CD14-positive monocyte (primary cell): Measurements from ENCODE around the gene ABCB4. TPM values are rescaled to one million over a fixed set of nuclear protein-coding genes. Genes with fewer than 3 reads are reported as not detected.

ENCODE experiments used
- DNase-seq, 3 donors: peaks; one replicate each; pipeline ENCODE4 v3.0.0-alpha.2; 2011 to 2022
- H2AFZ ChIP-seq: 2 replicates; pipeline ENCODE4 v1.6.0; 2012; ENCODE audit warnings: mild to moderate bottlenecking, low read depth, low read length, inconsistent platforms; ENCODE audit not compliant: insufficient read depth, poor library complexity, severe bottlenecking
- H3K27ac ChIP-seq, 2 donors: 1 replicate in 1 of 2; 2 replicates in 1 of 2; pipeline ENCODE4 v1.5.1; 2012 to 2013; ENCODE audit warnings: low read length in 2 of 2, control low read depth in 1 of 2, inconsistent platforms in 1 of 2, low read depth in 1 of 2, mild to moderate bottlenecking in 1 of 2
- H3K27me3 ChIP-seq, 2 donors: one replicate each; pipeline versions ENCODE4 v1.6.0 to v1.6.1; 2011 to 2013; ENCODE audit warnings: low read length in 2 of 2; ENCODE audit not compliant: control insufficient read depth in 2 of 2, insufficient read depth in 2 of 2
- H3K36me3 ChIP-seq, 2 donors: replicated peaks in 1 of 2; 1 replicate in 1 of 2; 2 replicates in 1 of 2; pipeline versions ENCODE4 v1.5.1 to v1.6.1; 2012 to 2013; ENCODE audit warnings: low read length in 2 of 2, control low read depth in 1 of 2, inconsistent platforms in 1 of 2, mild to moderate bottlenecking in 1 of 2; ENCODE audit not compliant: insufficient read depth in 2 of 2, control insufficient read depth in 1 of 2
- H3K4me1 ChIP-seq, 2 donors: 1 replicate in 1 of 2; 2 replicates in 1 of 2; pipeline versions ENCODE4 v1.5.1 to v1.6.1; 2012 to 2013; ENCODE audit warnings: low read length in 2 of 2, control low read depth in 1 of 2, inconsistent platforms in 1 of 2, mild to moderate bottlenecking in 1 of 2, moderate library complexity in 1 of 2; ENCODE audit not compliant: insufficient read depth in 2 of 2, control insufficient read depth in 1 of 2
- H3K4me2 ChIP-seq: replicated peaks from 2 replicates; pipeline ENCODE3; 2012; ENCODE audit warnings: low read length, moderate library complexity, mild to moderate bottlenecking; ENCODE audit not compliant: poor library complexity, severe bottlenecking; ENCODE audit errors: extremely low read depth
- H3K4me3 ChIP-seq, 3 experiments: fragments of 200-600 bp in 1 of 3; sonication (generic) in 1 of 3; replicated peaks in 1 of 3; 1 replicate in 2 of 3; 2 replicates in 1 of 3; pipeline ENCODE4 v1.5.1; 2011 to 2013; ENCODE audit warnings: low read length in 3 of 3, mild to moderate bottlenecking in 3 of 3, control low read depth in 2 of 3, low read depth in 2 of 3, inconsistent platforms in 1 of 3, moderate library complexity in 1 of 3
- H3K79me2 ChIP-seq: 2 replicates; pipeline ENCODE4 v1.6.0; 2012; ENCODE audit warnings: mild to moderate bottlenecking, control low read depth, inconsistent platforms, low read length, moderate library complexity; ENCODE audit not compliant: insufficient read depth
- H3K9ac ChIP-seq: 2 replicates; pipeline ENCODE4 v1.6.0; 2017; ENCODE audit warnings: low read length, mild to moderate bottlenecking; ENCODE audit not compliant: insufficient read depth, poor library complexity, severe bottlenecking
- H3K9me3 ChIP-seq, 2 donors: replicated peaks in 1 of 2; 1 replicate in 1 of 2; 2 replicates in 1 of 2; pipeline versions ENCODE4 v1.5.1 to v1.6.1; 2012 to 2013; ENCODE audit warnings: low read length in 2 of 2, control low read depth in 1 of 2; ENCODE audit not compliant: control insufficient read depth in 1 of 2, insufficient read depth in 1 of 2
- H4K20me1 ChIP-seq: 2 replicates; pipeline ENCODE4 v1.6.0; 2012; ENCODE audit warnings: mild to moderate bottlenecking, low read length, control low read depth, moderate library complexity; ENCODE audit not compliant: insufficient read depth
- H3K27ac Mint-ChIP-seq, 7 donors: one replicate each; pipeline ENCODE4 v1.8.0; 2020; ENCODE audit warnings: mild to moderate bottlenecking in 7 of 7, mixed read lengths in 7 of 7, moderate library complexity in 6 of 7, inconsistent platforms in 2 of 7
- H3K27me3 Mint-ChIP-seq, 3 donors: one replicate each; pipeline ENCODE4 v1.8.0; 2021 to 2022; ENCODE audit warnings: low read depth in 3 of 3, mild to moderate bottlenecking in 3 of 3, mixed read lengths in 3 of 3, moderate library complexity in 3 of 3, inconsistent platforms in 1 of 3
- H3K36me3 Mint-ChIP-seq, 2 donors: one replicate each; pipeline ENCODE4 v1.8.0; 2020; ENCODE audit warnings: mixed read lengths in 2 of 2, inconsistent platforms in 1 of 2, mild to moderate bottlenecking in 1 of 2
- H3K4me1 Mint-ChIP-seq: one replicate; pipeline ENCODE4 v1.8.0; 2020; ENCODE audit warnings: mild to moderate bottlenecking, mixed read lengths
- H3K4me3 Mint-ChIP-seq, 2 donors: one replicate each; pipeline ENCODE4 v1.8.0; 2020; ENCODE audit warnings: mild to moderate bottlenecking in 2 of 2, mixed read lengths in 2 of 2, moderate library complexity in 1 of 2
- H3K9me3 Mint-ChIP-seq, 7 donors: one replicate each; pipeline ENCODE4 v1.8.0; 2020 to 2022; ENCODE audit warnings: mixed read lengths in 7 of 7, mild to moderate bottlenecking in 6 of 7, moderate library complexity in 6 of 7, inconsistent platforms in 2 of 7
- CTCF ChIP-seq: fragments of 200-600 bp; IDR thresholded peaks from one replicate; pipeline ENCODE4 v1.8.0; 2022; ENCODE audit warnings: antibody characterized with exemption, mild to moderate bottlenecking
- WGBS: methylation state at CpG from one replicate; pipeline ENCODE4 v1.1.5; 2013; ENCODE audit warnings: missing lambda C conversion rate; ENCODE audit not compliant: insufficient coverage; 5-methylcytosine and 5-hydroxymethylcytosine counted together
- intact Hi-C, 2 donors: fragments of 100-400 bp; cut with micrococcal nuclease; formaldehyde crosslinking; loops; one replicate each; pipeline versions ENCODE4 v1.15.0 to v1.15.1; 2023
- polyA plus RNA-seq, 3 donors: library from polyadenylated mRNA; depleted of rRNA in 1 of 3; unstranded in 2 of 3; stranded (reverse) in 1 of 3; fragments of 300-500 nt in 2 of 3; fragments of >200 nt in 1 of 3; fragmentation: Illumina TruSeq in 2 of 3; gene quantifications; 1 replicate in 2 of 3; 2 replicates in 1 of 3; pipeline ENCODE4 v1.2.3, GENCODE V29; 2012 to 2021

Gene ABCB4
- polyA plus RNA-seq, 3 donors: 0.09 TPM; not detected in 2

DNA sequence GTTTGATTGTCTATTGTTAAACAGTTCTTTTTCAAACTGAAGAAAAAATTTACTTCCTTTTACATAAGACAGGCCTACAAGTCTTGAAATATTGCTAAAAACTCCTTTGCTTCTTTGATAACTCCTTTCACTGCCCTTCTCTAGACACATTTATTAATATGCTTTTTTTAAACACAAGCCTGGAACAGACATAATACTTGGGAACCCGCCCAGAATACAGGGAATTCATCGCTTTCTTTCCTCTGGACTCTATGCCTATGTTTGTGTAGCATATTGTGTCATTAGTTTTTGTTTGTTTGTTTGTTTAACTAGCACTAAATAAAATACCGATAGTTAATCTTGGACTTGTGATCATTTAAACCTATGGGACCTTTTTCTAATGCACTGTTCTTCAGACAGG is 42.4 kb upstream of the ABCB4 start:
- no peaks in the 10 kb centered on the region for H3K27me3 Mint-ChIP-seq
- Histone ChIP-seq H3K9me3 (no peaks in the 10 kb centered on the region), H3K4me2 (no peak overlapping the region), H3K27ac (no peak overlapping the region), H4K20me1 (no peaks in the 10 kb centered on the region), H3K36me3 (no peaks in the 10 kb centered on the region), H3K4me3 (no peak overlapping the region), H3K9ac (no peak overlapping the region), H2AFZ (peak overlapping the region; percentile 9), H3K4me1 (peaks cover 7% of the 10 kb centered on the region in 2 donors), H3K79me2 (no peaks in the 10 kb centered on the region), H3K27me3 (no peaks in the 10 kb centered on the region)
- TF ChIP-seq CTCF: no peak
- H3K36me3 Mint-ChIP-seq: no peaks in the 10 kb centered on the region
- H3K27ac Mint-ChIP-seq: no peak overlapping the region
- H3K9me3 Mint-ChIP-seq: peaks cover 0 to 4% (median 0%) of the 10 kb centered on the region in 7 donors
- H3K4me1 Mint-ChIP-seq: peaks cover 10% of the 10 kb centered on the region
- no peak for DNase-seq
- WGBS: no CpG with 5 or more reads among the region's 3 CpGs
- intact Hi-C loops: no loop called here
- no peak overlapping the region for H3K4me3 Mint-ChIP-seq

DNA sequence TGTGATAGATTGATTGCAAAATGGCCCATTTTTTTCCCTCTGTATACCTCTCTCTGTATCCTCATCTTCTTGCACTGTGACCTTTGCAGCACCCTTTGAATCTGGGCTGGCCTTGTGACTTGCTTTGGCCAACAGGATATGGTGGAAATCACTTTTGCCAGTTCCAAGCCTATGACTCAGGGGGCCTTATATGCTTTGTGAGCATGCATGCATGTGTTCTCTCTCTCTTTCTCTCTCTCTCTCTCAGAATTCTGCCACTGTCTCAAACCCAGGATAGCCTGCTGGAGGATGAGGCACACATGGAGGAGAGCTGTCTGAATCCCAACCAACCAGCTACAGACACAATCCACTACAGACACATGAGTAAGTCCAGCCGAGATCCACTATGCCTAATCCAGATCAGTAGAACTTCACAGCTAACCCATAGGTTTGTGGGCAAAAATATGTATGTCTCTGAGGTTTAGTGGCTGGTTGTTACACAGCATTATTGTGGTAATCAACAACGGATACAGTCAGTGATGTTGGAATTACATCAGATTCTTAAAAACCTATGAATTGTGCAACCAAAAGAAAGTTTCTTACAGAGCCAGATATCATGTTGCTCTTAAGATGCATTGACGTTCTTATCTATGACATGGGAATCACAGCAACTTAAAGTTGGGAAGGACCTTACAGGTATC is 41.8 kb upstream of the ABCB4 start:
- no peaks in the 10 kb centered on the region for H3K27me3 ChIP-seq
- Mint-ChIP-seq H3K27me3 (no peaks in the 10 kb centered on the region), H3K27ac (peak overlapping the region in 4 of 7 donors; percentile 1 to 57 (median 34)), H3K36me3 (no peaks in the 10 kb centered on the region), H3K4me3 (no peak overlapping the region), H3K9me3 (peaks cover 0 to 4% (median 0%) of the 10 kb centered on the region in 7 donors), H3K4me1 (peaks cover 10% of the 10 kb centered on the region)
- no peak overlapping the region for H3K27ac ChIP-seq
- H2AFZ ChIP-seq: peak overlapping the region; percentile 9
- no peak for TF ChIP-seq CTCF
- no peak overlapping the region for H3K9ac ChIP-seq
- H3K4me1 ChIP-seq: peaks cover 7% of the 10 kb centered on the region in 2 donors
- no peaks in the 10 kb centered on the region for H3K36me3 ChIP-seq
- H3K4me2 ChIP-seq: no peak overlapping the region
- peak in 1 of 3 donors; percentile 5 for DNase-seq
- H3K79me2 ChIP-seq: no peaks in the 10 kb centered on the region
- intact Hi-C loops: no loop called here
- H3K9me3 ChIP-seq: no peaks in the 10 kb centered on the region
- WGBS: 17% methylated on average over 1 of the region's 3 CpGs
- H3K4me3 ChIP-seq: no peak overlapping the region
- no peaks in the 10 kb centered on the region for H4K20me1 ChIP-seq
